Ureter (tissue), 1 donor: ENCODE measurements around the gene TNNT1. TPM values are rescaled to one million over a fixed set of nuclear protein-coding genes. Genes with fewer than 3 reads are reported as not detected.

ENCODE experiments used
- DNase-seq: peaks from one replicate; pipeline ENCODE4 v3.0.0-alpha.2; 2020; ENCODE audit warnings: low spot score
- total RNA-seq: library from RNA; stranded (reverse); gene quantifications from one replicate; pipeline ENCODE4 v1.2.4, GENCODE V29; 2023
- donor health status: DM: yes; HTN: yes; CAD: no.

TNNT1 gene
- total RNA-seq, 1 donor from 2014 or later, result 0.89 TPM

- no peak for DNase-seq
Measured at GRCh38 chr19:55141696-55142095, 7.3 kb downstream of the TNNT1 start.

GRCh38 chr19:55137915-55138314 lies 11.1 kb downstream of the TNNT1 start:
- no peak for DNase-seq

- no peak for DNase-seq
Measured at GRCh38 chr19:55136399-55137102, 12.5 kb downstream of the TNNT1 start.

- DNase-seq, result no peak
Measured at GRCh38 chr19:55134736-55135135, 14.3 kb downstream of the TNNT1 start.

- DNase-seq, result no peak
Measured at GRCh38 chr19:55133639-55134444, 15.2 kb downstream of the TNNT1 start.

- no peak for DNase-seq
Measured at GRCh38 chr19:55132453-55133129, 16.4 kb downstream of the TNNT1 start.

- DNase-seq, result no peak
Measured at GRCh38 chr19:55131421-55131820, 17.6 kb downstream of the TNNT1 start.

GRCh38 chr19:55119053-55119452 lies 30.0 kb downstream of the TNNT1 start:
- DNase-seq, result no peak

GRCh38 chr19:55118401-55118991 lies 30.5 kb downstream of the TNNT1 start:
- no peak for DNase-seq

GRCh38 chr19:55117663-55118391 lies 31.2 kb downstream of the TNNT1 start:
- DNase-seq, result peak; percentile 98

- no peak for DNase-seq
Measured at GRCh38 chr19:55116859-55117662, 31.9 kb downstream of the TNNT1 start, which contains the start of gene PPP1R12C. Gene PPP1R12C, minus strand, starts transcription at chr19:55117637. Its CDS starts 94 bp downstream, at chr19:55117543.

- peak; percentile 81 for DNase-seq
Measured at GRCh38 chr19:55116232-55116858, 32.7 kb downstream of the TNNT1 start.

GRCh38 chr19:55115446-55116065 lies 33.5 kb downstream of the TNNT1 start:
- no peak for DNase-seq

GRCh38 chr19:55114566-55115145 lies 34.4 kb downstream of the TNNT1 start:
- no peak for DNase-seq

- DNase-seq, result peak; percentile 94
Measured at GRCh38 chr19:55113570-55114039, 35.4 kb downstream of the TNNT1 start.

- no peak for DNase-seq
Measured at GRCh38 chr19:55112777-55113569, 36.0 kb downstream of the TNNT1 start.

GRCh38 chr19:55112246-55112776 lies 36.7 kb downstream of the TNNT1 start:
- DNase-seq, result peak; percentile 46
